HPDE6-E6E7 (cell line): ENCODE data around the gene SH3RF3.
"Not testable (repeated sequence)": the region's sequence is repeated elsewhere in the genome, so short reads cannot be mapped to it uniquely, and the experiment has no call there.

Source experiments
- DNase-seq: peaks from one replicate; pipeline ENCODE4 v3.0.0; 2011; ENCODE audit warnings: missing footprints; ENCODE audit errors: extremely low spot score

SH3RF3 gene

GRCh38 chr2:109157563-109158105, 28.6 kb downstream of the SH3RF3 start:
- DNase-seq, result no peak

GRCh38 chr2:109158237-109158636, 29.2 kb downstream of the SH3RF3 start:
- DNase-seq, result no peak

- DNase-seq, result no peak
Observed at GRCh38 chr2:109159096-109159495, 30.1 kb downstream of the SH3RF3 start.

GRCh38 chr2:109160714-109161440, 31.9 kb downstream of the SH3RF3 start:
- no peak for DNase-seq

- not testable (repeated sequence) for DNase-seq
Observed at GRCh38 chr2:109162367-109162766, 33.4 kb downstream of the SH3RF3 start.

GRCh38 chr2:109162999-109163398, 34.0 kb downstream of the SH3RF3 start:
- DNase-seq, result no peak

- no peak for DNase-seq
Observed at GRCh38 chr2:109164311-109164710, 35.3 kb downstream of the SH3RF3 start.

- DNase-seq, result no peak
Observed at GRCh38 chr2:109164739-109165221, 35.8 kb downstream of the SH3RF3 start.

- no peak for DNase-seq
Observed at GRCh38 chr2:109166811-109167210, 37.8 kb downstream of the SH3RF3 start.

GRCh38 chr2:109168086-109168485, 39.1 kb downstream of the SH3RF3 start:
- no peak for DNase-seq

GRCh38 chr2:109168716-109169115, 39.7 kb downstream of the SH3RF3 start:
- no peak for DNase-seq

- no peak for DNase-seq
Observed at GRCh38 chr2:109170645-109171044, 41.6 kb downstream of the SH3RF3 start.

GRCh38 chr2:109171444-109172334, 42.7 kb downstream of the SH3RF3 start:
- DNase-seq, result no peak

- DNase-seq, result no peak
Observed at GRCh38 chr2:109172556-109173105, 43.6 kb downstream of the SH3RF3 start.

GRCh38 chr2:109173311-109174171, 44.5 kb downstream of the SH3RF3 start:
- no peak for DNase-seq

GRCh38 chr2:109174214-109174613, 45.2 kb downstream of the SH3RF3 start:
- no peak for DNase-seq

- DNase-seq, result no peak
Observed at GRCh38 chr2:109174626-109175349, 45.8 kb downstream of the SH3RF3 start.

- DNase-seq, result no peak
Observed at GRCh38 chr2:109175350-109175678, 46.3 kb downstream of the SH3RF3 start.

- no peak for DNase-seq
Observed at GRCh38 chr2:109176928-109177327, 47.9 kb downstream of the SH3RF3 start.

GRCh38 chr2:109177635-109178034, 48.6 kb downstream of the SH3RF3 start:
- DNase-seq, result no peak

GRCh38 chr2:109178968-109179367, 50.0 kb downstream of the SH3RF3 start:
- DNase-seq, result no peak
